ENCODE results near the gene FER. TPM values are rescaled to one million over a fixed set of nuclear protein-coding genes. Genes with fewer than 3 reads are reported as not detected.

Gene FER
- total and polyA plus RNA-seq, 9 of the 15 experiments (the other 6 are each of a cell fraction or from before 2014, with no cell fraction given), result 6.7 to 18.2 (median 8.9) TPM

DNA sequence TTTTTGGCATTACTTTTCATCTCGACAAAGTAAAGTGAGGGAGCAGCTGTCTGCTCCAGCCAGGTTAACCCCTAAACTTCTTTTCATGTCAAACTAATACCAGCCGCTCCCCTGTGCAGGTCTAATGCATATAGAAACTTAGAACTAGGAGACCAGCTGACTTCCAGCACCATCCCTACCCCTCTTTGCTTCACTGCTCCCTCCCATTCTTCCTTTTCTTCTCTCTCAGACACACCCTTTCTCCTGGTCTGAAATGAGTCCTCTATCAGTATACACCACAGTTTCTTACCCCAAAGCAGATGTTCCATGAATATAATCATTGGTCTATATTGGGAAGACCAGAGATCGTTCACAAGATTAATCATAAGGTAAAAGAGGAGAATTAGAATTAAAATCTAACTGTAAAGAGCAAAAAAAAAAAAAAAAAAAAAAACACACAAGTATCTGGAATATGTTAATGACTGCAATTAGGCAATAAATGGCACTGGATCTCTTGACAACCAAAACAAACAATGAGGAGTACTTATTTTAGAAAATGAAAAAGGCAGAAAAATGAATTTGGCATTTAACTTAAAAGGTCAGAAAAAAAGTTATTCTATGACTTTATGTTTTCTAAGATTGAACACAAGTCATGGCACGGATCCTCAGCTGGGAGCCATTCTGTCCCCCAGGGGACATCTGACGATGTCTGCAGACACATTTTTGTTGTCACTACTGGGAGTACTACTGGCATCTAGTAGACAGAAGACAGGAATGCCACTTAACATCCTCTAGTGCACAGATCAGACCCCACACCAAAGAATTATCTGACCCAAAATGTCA, 452.3 kb downstream of the FER start:
- no peak overlapping the region for H3K27ac ChIP-seq (ENCODE audit: extremely low read depth, low read depth, low read length)
- intact Hi-C loops (cut with micrococcal nuclease), result no loop called here
- H3K9me3 ChIP-seq (replicated peaks; ENCODE audit: control insufficient read depth, insufficient read depth, low read depth, low read length), result no peaks in the 10 kb centered on the region
- POLR2A ChIA-PET, result no interaction called here
- H4K20me1 ChIP-seq (replicated peaks; ENCODE audit: control insufficient read depth, insufficient read depth, low read length), result no peaks in the 10 kb centered on the region
- no peaks in the 10 kb centered on the region for H3K79me2 ChIP-seq (ENCODE audit: control insufficient read depth, insufficient read depth, low read length)
- no peak overlapping the region for H3K9ac ChIP-seq (ENCODE audit: insufficient read depth in 1 of 2, low read depth in 2 of 2, low read length in 2 of 2)
- H3K9me1 ChIP-seq (ENCODE audit: control insufficient read depth, insufficient read depth, low read length), result no peaks in the 10 kb centered on the region
- in situ Hi-C loops (cut with MboI), result no loop called here
- no peak overlapping the region for H2AFZ ChIP-seq (ENCODE audit: low read depth, low read length)
- no peak overlapping the region for H3K4me2 ChIP-seq (ENCODE audit: insufficient read depth, low read length)
- H3K4me1 ChIP-seq (replicated peaks in 1 of 2; ENCODE audit: control insufficient read depth in 2 of 2, insufficient read depth in 2 of 2, low read length in 2 of 2), result no peaks in the 10 kb centered on the region
- FAIRE-seq (no peak), ATAC-seq (no peak), DNase-seq (ENCODE audit: extremely low read depth in 1 of 4, low spot score in 3 of 4) (no peak)
- 6% methylated on average over 5 of the region's 5 CpGs for WGBS (ENCODE audit: insufficient coverage, low coverage, missing lambda C conversion rate)
- no peaks in the 10 kb centered on the region for H3K27me3 ChIP-seq (ENCODE audit: control insufficient read depth in 2 of 2, insufficient read depth in 2 of 2, low read length in 2 of 2)
- CTCF ChIA-PET (ENCODE audit: low intra/inter-chr PET ratio), result no interaction called here
- no peaks in the 10 kb centered on the region for H3K36me3 ChIP-seq (ENCODE audit: control insufficient read depth, insufficient read depth, low read length)
- no peak overlapping the region for H3K4me3 ChIP-seq
- BruUV-seq (replicated peaks), result no TSS peak
- no peak for TF ChIP-seq ZNF717 (CRISPR knock-in tag; IDR thresholded peaks at IDR 0.05)
- no peak for TF ChIP-seq FOXK2 (conservative IDR thresholded peaks at IDR 0.05 in 1 of 2, IDR thresholded peaks at IDR 0.05 in 1 of 2; ENCODE audit: low read depth in 2 of 2)
- TF ChIP-seq, protein P1, sequence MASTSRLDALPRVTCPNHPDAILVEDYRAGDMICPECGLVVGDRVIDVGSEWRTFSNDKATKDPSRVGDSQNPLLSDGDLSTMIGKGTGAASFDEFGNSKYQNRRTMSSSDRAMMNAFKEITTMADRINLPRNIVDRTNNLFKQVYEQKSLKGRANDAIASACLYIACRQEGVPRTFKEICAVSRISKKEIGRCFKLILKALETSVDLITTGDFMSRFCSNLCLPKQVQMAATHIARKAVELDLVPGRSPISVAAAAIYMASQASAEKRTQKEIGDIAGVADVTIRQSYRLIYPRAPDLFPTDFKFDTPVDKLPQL (IDR thresholded peaks at IDR 0.05; ENCODE audit: extremely low read depth, insufficient read length), result no peak
- TF ChIP-seq HINFP (tag; conservative IDR thresholded peaks at IDR 0.05; ENCODE audit: low read depth), result no peak
- TF ChIP-seq, protein P2, sequence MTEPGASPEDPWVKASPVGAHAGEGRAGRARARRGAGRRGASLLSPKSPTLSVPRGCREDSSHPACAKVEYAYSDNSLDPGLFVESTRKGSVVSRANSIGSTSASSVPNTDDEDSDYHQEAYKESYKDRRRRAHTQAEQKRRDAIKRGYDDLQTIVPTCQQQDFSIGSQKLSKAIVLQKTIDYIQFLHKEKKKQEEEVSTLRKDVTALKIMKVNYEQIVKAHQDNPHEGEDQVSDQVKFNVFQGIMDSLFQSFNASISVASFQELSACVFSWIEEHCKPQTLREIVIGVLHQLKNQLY (CRISPR knock-in tag; conservative IDR thresholded peaks at IDR 0.05), result no peak
- TF ChIP-seq PML (IDR thresholded peaks at IDR 0.05; ENCODE audit: low read length), result no peak
- TF ChIP-seq, protein P3, sequence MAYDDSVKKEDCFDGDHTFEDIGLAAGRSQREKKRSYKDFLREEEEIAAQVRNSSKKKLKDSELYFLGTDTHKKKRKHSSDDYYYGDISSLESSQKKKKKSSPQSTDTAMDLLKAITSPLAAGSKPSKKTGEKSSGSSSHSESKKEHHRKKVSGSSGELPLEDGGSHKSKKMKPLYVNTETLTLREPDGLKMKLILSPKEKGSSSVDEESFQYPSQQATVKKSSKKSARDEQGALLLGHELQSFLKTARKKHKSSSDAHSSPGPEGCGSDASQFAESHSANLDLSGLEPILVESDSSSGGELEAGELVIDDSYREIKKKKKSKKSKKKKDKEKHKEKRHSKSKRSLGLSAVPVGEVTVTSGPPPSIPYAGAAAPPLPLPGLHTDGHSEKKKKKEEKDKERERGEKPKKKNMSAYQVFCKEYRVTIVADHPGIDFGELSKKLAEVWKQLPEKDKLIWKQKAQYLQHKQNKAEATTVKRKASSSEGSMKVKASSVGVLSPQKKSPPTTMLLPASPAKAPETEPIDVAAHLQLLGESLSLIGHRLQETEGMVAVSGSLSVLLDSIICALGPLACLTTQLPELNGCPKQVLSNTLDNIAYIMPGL (CRISPR knock-in tag; IDR thresholded peaks at IDR 0.05), result no peak
- TF ChIP-seq, protein P4, sequence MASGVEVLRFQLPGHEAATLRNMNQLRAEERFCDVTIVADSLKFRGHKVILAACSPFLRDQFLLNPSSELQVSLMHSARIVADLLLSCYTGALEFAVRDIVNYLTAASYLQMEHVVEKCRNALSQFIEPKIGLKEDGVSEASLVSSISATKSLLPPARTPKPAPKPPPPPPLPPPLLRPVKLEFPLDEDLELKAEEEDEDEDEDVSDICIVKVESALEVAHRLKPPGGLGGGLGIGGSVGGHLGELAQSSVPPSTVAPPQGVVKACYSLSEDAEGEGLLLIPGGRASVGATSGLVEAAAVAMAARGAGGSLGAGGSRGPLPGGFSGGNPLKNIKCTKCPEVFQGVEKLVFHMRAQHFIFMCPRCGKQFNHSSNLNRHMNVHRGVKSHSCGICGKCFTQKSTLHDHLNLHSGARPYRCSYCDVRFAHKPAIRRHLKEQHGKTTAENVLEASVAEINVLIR (CRISPR knock-in tag; IDR thresholded peaks at IDR 0.05), result no peak
